B cell (primary cell): ENCODE measurements around the gene MYO1H. TPM values are rescaled to one million over a fixed set of nuclear protein-coding genes. Genes with fewer than 3 reads are reported as not detected.

Experiments
- ATAC-seq: fragments of 200-7000 bp; cut with Tn5 transposase; one replicate; pipeline ENCODE4 v1.10.0; 2021; ENCODE audit warnings: low read depth, mild to moderate bottlenecking, moderate number of reproducible peaks, moderate library complexity
- CTCF ChIA-PET: fragments of 350-600 bp; sonication (Branson Sonifier 250); formaldehyde crosslinking; loops from one replicate; lab custom pipeline; 2021; ENCODE audit warnings: antibody characterized with exemption, inconsistent platforms; lab: Charles Lee
- POLR2A ChIA-PET: fragments of 350-600 bp; sonication (Branson Sonifier 250); formaldehyde crosslinking; loops from one replicate; lab custom pipeline; 2021; ENCODE audit warnings: antibody characterized with exemption; lab: Charles Lee
- DNase-seq: peaks from one replicate; pipeline ENCODE4 v3.0.0; 2013
- H2AFZ ChIP-seq: 2 replicates; pipeline ENCODE4 v1.6.1; 2012; ENCODE audit warnings: mild to moderate bottlenecking, low read depth, low read length; ENCODE audit not compliant: insufficient read depth, poor library complexity, severe bottlenecking
- H3K27ac ChIP-seq, 2 donors: 1 replicate in 1 of 2; 2 replicates in 1 of 2; pipeline ENCODE4 v1.5.1; 2012 to 2013; ENCODE audit warnings: low read length in 2 of 2, mild to moderate bottlenecking in 2 of 2, moderate library complexity in 1 of 2
- H3K27me3 ChIP-seq, 4 experiments: fragments of 200-600 bp in 1 of 4; sonication (generic) in 1 of 4; replicated peaks in 1 of 4; 1 replicate in 2 of 4; 2 replicates in 2 of 4; pipeline versions ENCODE4 v1.6.1 to v1.7.0; 2013 to 2016; ENCODE audit warnings: low read length in 3 of 4, mild to moderate bottlenecking in 2 of 4, mixed read lengths in 1 of 4, moderate library complexity in 1 of 4; ENCODE audit not compliant: insufficient read depth in 4 of 4, control insufficient read depth in 3 of 4; ENCODE audit errors: control extremely low read depth in 1 of 4
- H3K36me3 ChIP-seq, 2 experiments: replicated peaks in 1 of 2; 1 replicate in 1 of 2; 2 replicates in 1 of 2; pipeline versions ENCODE4 v1.6.1 to v1.7.1; 2013; ENCODE audit warnings: low read length in 1 of 2; ENCODE audit not compliant: insufficient read depth in 2 of 2, control insufficient read depth in 1 of 2; ENCODE audit errors: control extremely low read depth in 1 of 2, extremely low read depth in 1 of 2
- H3K4me1 ChIP-seq, 2 donors: fragments of 200-600 bp in 1 of 2; sonication (generic) in 1 of 2; 1 replicate in 1 of 2; 2 replicates in 1 of 2; pipeline versions ENCODE4 v1.5.1 to v1.6.1; 2013 to 2017; ENCODE audit warnings: low read length in 2 of 2; ENCODE audit not compliant: control insufficient read depth in 2 of 2, insufficient read depth in 2 of 2
- H3K4me2 ChIP-seq: replicated peaks from 2 replicates; pipeline ENCODE3; 2012; ENCODE audit warnings: mild to moderate bottlenecking, low read depth, low read length; ENCODE audit not compliant: poor library complexity, severe bottlenecking
- H3K4me3 ChIP-seq, 5 experiments: fragments of 200-600 bp in 1 of 5; sonication (generic) in 1 of 5; 1 replicate in 3 of 5; 2 replicates in 2 of 5; pipeline versions ENCODE4 v1.5.1 to v1.7.0; 2011 to 2016; ENCODE audit warnings: low read length in 4 of 5, mild to moderate bottlenecking in 4 of 5, low read depth in 2 of 5, control low read depth in 1 of 5, moderate library complexity in 1 of 5; ENCODE audit not compliant: insufficient read depth in 1 of 5; ENCODE audit errors: control extremely low read depth in 1 of 5, extremely low read depth in 1 of 5
- H3K79me2 ChIP-seq: fragments of 200-600 bp; sonication (generic); one replicate; pipeline ENCODE4 v1.6.0; 2016; ENCODE audit warnings: low read length; ENCODE audit not compliant: control insufficient read depth, insufficient read depth
- H3K9ac ChIP-seq: fragments of 200-600 bp; sonication (generic); 2 replicates; pipeline ENCODE4 v1.6.1; 2017; ENCODE audit warnings: mild to moderate bottlenecking, low read length, moderate library complexity
- H3K9me3 ChIP-seq, 3 donors: one replicate each; pipeline versions ENCODE4 v1.6.1 to v1.7.1; 2013; ENCODE audit warnings: low read length in 2 of 3; ENCODE audit not compliant: control insufficient read depth in 2 of 3, insufficient read depth in 1 of 3; ENCODE audit errors: control extremely low read depth in 1 of 3
- H4K20me1 ChIP-seq: 2 replicates; pipeline ENCODE4 v1.6.0; 2012; ENCODE audit warnings: mild to moderate bottlenecking, low read length; ENCODE audit not compliant: insufficient read depth, control insufficient read depth, poor library complexity, severe bottlenecking
- H3K27ac Mint-ChIP-seq: one replicate; pipeline ENCODE4 v1.8.0; 2021; ENCODE audit warnings: mixed read lengths
- H3K27me3 Mint-ChIP-seq: one replicate; pipeline ENCODE4 v1.8.0; 2021; ENCODE audit warnings: mixed read lengths
- H3K4me1 Mint-ChIP-seq: one replicate; pipeline ENCODE4 v1.8.0; 2021; ENCODE audit warnings: mixed read lengths
- H3K4me3 Mint-ChIP-seq: one replicate; pipeline ENCODE4 v1.8.0; 2021; ENCODE audit warnings: mixed read lengths
- H3K9me3 Mint-ChIP-seq: one replicate; pipeline ENCODE4 v1.8.0; 2022; ENCODE audit warnings: mixed read lengths; ENCODE audit not compliant: insufficient read depth
- CTCF ChIP-seq: fragments of 200-600 bp; IDR thresholded peaks from one replicate; pipeline ENCODE4 v1.8.0; 2022; ENCODE audit warnings: antibody characterized with exemption, mild to moderate bottlenecking
- EZH2 ChIP-seq: IDR thresholded peaks from 2 replicates; pipeline ENCODE4 v1.6.1; 2012; ENCODE audit warnings: borderline replicate concordance, low read depth, mild to moderate bottlenecking, moderate library complexity, low read length; ENCODE audit not compliant: insufficient read depth, poor library complexity, severe bottlenecking
- WGBS: methylation state at CpG from one replicate; pipeline ENCODE4 v1.1.5; 2013; ENCODE audit warnings: missing lambda C conversion rate; ENCODE audit not compliant: insufficient coverage; 5-methylcytosine and 5-hydroxymethylcytosine counted together
- intact Hi-C: fragments of 100-400 bp; cut with micrococcal nuclease; formaldehyde crosslinking; loops from one replicate; pipeline ENCODE4 v1.10.0; 2022
- polyA plus RNA-seq: library from polyadenylated mRNA; depleted of rRNA; stranded (reverse); fragments of >200 nt; gene quantifications from 2 replicates; pipeline ENCODE4 v1.2.3, GENCODE V29; 2012
- total RNA-seq, 2 donors: library from RNA; stranded (reverse); fragments of 120-200 nt in 1 of 2; gene quantifications; 1 replicate in 1 of 2; 2 replicates in 1 of 2; pipeline versions ENCODE4 v1.2.3 to v1.2.4, GENCODE V29; 2013 to 2022

Gene MYO1H
- total and polyA plus RNA-seq, 2 donors (not counting 1 experiment from before 2014, with no cell fraction given), result not detected

- CTCF ChIA-PET, result interaction anchor here (0.7 to 2.0 kb wide), 4 partner anchors 8 to 341 kb away, joined by 3 to 6 read pairs (median 4); no protein-coding TSS in a partner anchor
Observed at GRCh38 chr12:109434582-109434981, 86.9 kb downstream of the MYO1H start.

More at GRCh38 chr12:109434582-109434981, 86.9 kb downstream of the MYO1H start:
- H3K4me3 ChIP-seq, result no peak overlapping the region
- Mint-ChIP-seq H3K4me3 (no peak overlapping the region), H3K4me1 (peaks cover 8% of the 10 kb centered on the region), H3K27me3 (no peaks in the 10 kb centered on the region), H3K27ac (no peak overlapping the region), H3K9me3 (peaks cover 4% of the 10 kb centered on the region)
- H3K4me1 ChIP-seq, result peaks cover 5 to 7% of the 10 kb centered on the region in 2 donors
- no peak overlapping the region for H3K9ac ChIP-seq
- H3K9me3 ChIP-seq, result peaks cover 0 to 6% (median 0%) of the 10 kb centered on the region in 3 donors
- H3K27me3 ChIP-seq, result peaks cover 0 to 5% (median 0%) of the 10 kb centered on the region in 4 experiments
- no peaks in the 10 kb centered on the region for H3K79me2 ChIP-seq
- no peaks in the 10 kb centered on the region for H3K36me3 ChIP-seq
- intact Hi-C loops, result no loop called here
- H4K20me1 ChIP-seq, result no peaks in the 10 kb centered on the region
- TF ChIP-seq CTCF (no peak), EZH2 (no peak)
- no peak overlapping the region for H3K27ac ChIP-seq
- POLR2A ChIA-PET, result no interaction called here
- H2AFZ ChIP-seq, result no peak overlapping the region
- 98% methylated on average over 4 of the region's 7 CpGs for WGBS
- DNase-seq, result no peak
- ATAC-seq, result no peak
- H3K4me2 ChIP-seq, result no peak overlapping the region
